Astrocyte (in vitro differentiated cells and primary cell): Measurements from ENCODE around the gene NPR2. TPM values are rescaled to one million over a fixed set of nuclear protein-coding genes. Genes with fewer than 3 reads are reported as not detected.

Source experiments
- DNase-seq: peaks from one replicate; pipeline ENCODE4 v3.0.0-alpha.2; 2010; ENCODE audit warnings: low read depth
- FAIRE-seq: peaks from 2 replicates; lab custom pipeline; 2011; peaks lifted over from hg19 to GRCh38; lab: Jason Lieb, UNC
- H2AFZ ChIP-seq: 2 replicates; pipeline ENCODE4 v1.6.0; 2012; ENCODE audit warnings: low read depth, low read length, inconsistent platforms
- H3K27ac ChIP-seq: 2 replicates; pipeline ENCODE4 v1.5.1; 2011; ENCODE audit warnings: low read depth, low read length, inconsistent platforms
- H3K27me3 ChIP-seq: 2 replicates; pipeline ENCODE4 v1.6.0; 2011; ENCODE audit warnings: low read length, inconsistent platforms; ENCODE audit not compliant: insufficient read depth
- H3K36me3 ChIP-seq: 2 replicates; pipeline ENCODE4 v1.5.1; 2011; ENCODE audit warnings: low read length, inconsistent platforms; ENCODE audit not compliant: insufficient read depth
- H3K4me1 ChIP-seq: 2 replicates; pipeline ENCODE4 v1.5.1; 2011; ENCODE audit warnings: low read length, inconsistent platforms; ENCODE audit not compliant: insufficient read depth
- H3K4me2 ChIP-seq: 2 replicates; pipeline ENCODE4 v1.6.0; 2012; ENCODE audit warnings: low read length, inconsistent platforms
- H3K4me3 ChIP-seq: 2 replicates; pipeline ENCODE4 v1.5.1; 2011; ENCODE audit warnings: low read depth, mild to moderate bottlenecking, low read length, inconsistent platforms; ENCODE audit not compliant: insufficient read depth
- H3K79me2 ChIP-seq: 2 replicates; pipeline ENCODE4 v1.6.0; 2012; ENCODE audit warnings: mild to moderate bottlenecking, low read length, inconsistent platforms; ENCODE audit not compliant: insufficient read depth
- H3K9ac ChIP-seq: 2 replicates; pipeline ENCODE4 v1.6.0; 2012; ENCODE audit warnings: mild to moderate bottlenecking, low read length, inconsistent platforms
- H3K9me3 ChIP-seq: 2 replicates; pipeline ENCODE4 v1.5.1; 2012; ENCODE audit warnings: low read depth, mild to moderate bottlenecking, low read length, inconsistent platforms; ENCODE audit not compliant: insufficient read depth
- H4K20me1 ChIP-seq: 2 replicates; pipeline ENCODE4 v1.6.0; 2012; ENCODE audit warnings: low read length, inconsistent platforms; ENCODE audit not compliant: insufficient read depth
- H3K27ac Mint-ChIP-seq: one replicate; pipeline ENCODE4 v1.8.0; 2021; ENCODE audit warnings: mild to moderate bottlenecking, mixed read lengths; ENCODE audit not compliant: unreplicated experiment
- H3K27me3 Mint-ChIP-seq: one replicate; pipeline ENCODE4 v1.8.0; 2021; ENCODE audit warnings: low read depth, mixed read lengths; ENCODE audit not compliant: unreplicated experiment
- H3K36me3 Mint-ChIP-seq: one replicate; pipeline ENCODE4 v1.8.0; 2021; ENCODE audit warnings: low read depth, mixed read lengths; ENCODE audit not compliant: unreplicated experiment
- H3K4me1 Mint-ChIP-seq: one replicate; pipeline ENCODE4 v1.8.0; 2021; ENCODE audit warnings: low read depth, mixed read lengths; ENCODE audit not compliant: unreplicated experiment
- H3K4me3 Mint-ChIP-seq: one replicate; pipeline ENCODE4 v1.8.0; 2021; ENCODE audit warnings: mild to moderate bottlenecking, moderate library complexity, mixed read lengths; ENCODE audit not compliant: unreplicated experiment
- H3K9me3 Mint-ChIP-seq: one replicate; pipeline ENCODE4 v1.8.0; 2021; ENCODE audit warnings: mild to moderate bottlenecking, mixed read lengths; ENCODE audit not compliant: unreplicated experiment
- CTCF ChIP-seq: IDR thresholded peaks from 2 replicates; pipeline ENCODE4 v1.5.1; 2011; ENCODE audit warnings: low read depth, mild to moderate bottlenecking, inconsistent platforms, low read length, moderate library complexity; ENCODE audit not compliant: insufficient read depth
- EZH2 ChIP-seq: IDR thresholded peaks from 2 replicates; pipeline ENCODE4 v1.6.1; 2012; ENCODE audit warnings: mild to moderate bottlenecking, low read length, inconsistent platforms; ENCODE audit not compliant: insufficient read depth
- total RNA-seq: library from RNA; stranded (reverse); gene quantifications from 2 replicates; pipeline ENCODE4 v1.2.1, GENCODE V29; 2021

Gene NPR2
- total RNA-seq, 1 donor from 2014 or later = 24.6 TPM

- H3K9me3 ChIP-seq = no peaks in the 10 kb centered on the region
- no peaks in the 10 kb centered on the region for H3K27me3 ChIP-seq
- TF ChIP-seq EZH2 = no peak
- TF ChIP-seq CTCF = no peak
- peaks cover 3% of the 10 kb centered on the region for H3K9me3 Mint-ChIP-seq
- H3K4me2 ChIP-seq = no peak overlapping the region
- H3K36me3 Mint-ChIP-seq = peaks cover 2% of the 10 kb centered on the region
- no peaks in the 10 kb centered on the region for H3K79me2 ChIP-seq
- H3K27ac ChIP-seq = no peak overlapping the region
- H3K4me1 ChIP-seq = peaks cover 16% of the 10 kb centered on the region
- H3K4me3 Mint-ChIP-seq = peak overlapping the region; percentile 90
- FAIRE-seq = peak; percentile 78
- peaks cover 7% of the 10 kb centered on the region for H3K27me3 Mint-ChIP-seq
- no peak overlapping the region for H3K4me3 ChIP-seq
- no peak overlapping the region for H3K9ac ChIP-seq
- no peak overlapping the region for H3K27ac Mint-ChIP-seq
- H4K20me1 ChIP-seq = no peaks in the 10 kb centered on the region
- peak; percentile 50 for DNase-seq
- no peaks in the 10 kb centered on the region for H3K36me3 ChIP-seq
- H3K4me1 Mint-ChIP-seq = peaks cover 15% of the 10 kb centered on the region
- H2AFZ ChIP-seq = no peak overlapping the region
Observed at GRCh38 chr9:35827486-35827885, 36.1 kb downstream of the NPR2 start.

GRCh38 chr9:35828716-35829083, 37.3 kb downstream of the NPR2 start, which contains the start of gene FAM221B:
TSS of gene FAM221B (minus strand) at chr9:35828732. CDS start at chr9:35826161, 2,571 bp downstream.
- Histone ChIP-seq H3K4me1 (peaks cover 16% of the 10 kb centered on the region), H2AFZ (peak within 1 kb of the TSS; percentile 100), H3K27me3 (no peaks in the 10 kb centered on the region), H3K4me3 (peak within 1 kb of the TSS; percentile 83), H3K79me2 (no peaks in the 10 kb centered on the region), H4K20me1 (no peaks in the 10 kb centered on the region), H3K9ac (peak within 1 kb of the TSS; percentile 91), H3K9me3 (no peaks in the 10 kb centered on the region), H3K4me2 (peak within 1 kb of the TSS; percentile 100), H3K36me3 (no peaks in the 10 kb centered on the region), H3K27ac (peak within 1 kb of the TSS; percentile 73)
- Mint-ChIP-seq H3K4me3 (peak within 1 kb of the TSS; percentile 90), H3K36me3 (peaks cover 6% of the 10 kb centered on the region), H3K4me1 (peaks cover 10% of the 10 kb centered on the region), H3K9me3 (no peaks in the 10 kb centered on the region), H3K27me3 (peaks cover 8% of the 10 kb centered on the region), H3K27ac (peak within 1 kb of the TSS; percentile 86)
- DNase-seq = no peak
- TF ChIP-seq EZH2 (no peak), CTCF (no peak)
- FAIRE-seq = no peak

GRCh38 chr9:35829084-35829763, 37.8 kb downstream of the NPR2 start, which contains the start of gene TMEM8B:
TSS of gene TMEM8B (plus strand) at chr9:35829228. CDS start at chr9:35829448, 220 bp downstream.
- H3K4me3 ChIP-seq = peak within 1 kb of the TSS; percentile 83
- peak within 1 kb of the TSS; percentile 100 for H2AFZ ChIP-seq
- peak within 1 kb of the TSS; percentile 91 for H3K9ac ChIP-seq
- H3K27me3 ChIP-seq = no peaks in the 10 kb centered on the region
- Mint-ChIP-seq H3K27me3 (peaks cover 8% of the 10 kb centered on the region), H3K36me3 (peaks cover 6% of the 10 kb centered on the region), H3K9me3 (no peaks in the 10 kb centered on the region), H3K4me1 (peaks cover 10% of the 10 kb centered on the region), H3K27ac (peak within 1 kb of the TSS; percentile 86), H3K4me3 (peak within 1 kb of the TSS; percentile 90)
- DNase-seq (peak; percentile 78), FAIRE-seq (no peak)
- H3K36me3 ChIP-seq = no peaks in the 10 kb centered on the region
- H3K4me1 ChIP-seq = peaks cover 16% of the 10 kb centered on the region
- TF ChIP-seq EZH2 = no peak
- no peaks in the 10 kb centered on the region for H3K79me2 ChIP-seq
- no peaks in the 10 kb centered on the region for H3K9me3 ChIP-seq
- peak within 1 kb of the TSS; percentile 100 for H3K4me2 ChIP-seq
- no peaks in the 10 kb centered on the region for H4K20me1 ChIP-seq
- peak within 1 kb of the TSS; percentile 73 for H3K27ac ChIP-seq
